Ovary (tissue), 9 donors: Measurements from ENCODE around the gene PDZD4. TPM values are rescaled to one million over a fixed set of nuclear protein-coding genes. Genes with fewer than 3 reads are reported as not detected.

ENCODE experiments used
- DNase-seq, 5 donors: peaks; one replicate each; pipeline ENCODE4 v3.0.0-alpha.2; 2019 to 2020
- H3K27ac ChIP-seq, 2 donors: fragments of 200-600 bp; one replicate each; pipeline versions ENCODE4 v1.5.1 to v1.8.0; 2019 to 2022
- H3K27me3 ChIP-seq: fragments of 200-600 bp; one replicate; pipeline ENCODE4 v1.8.0; 2022
- H3K36me3 ChIP-seq: fragments of 200-600 bp; sonication (generic); one replicate; pipeline ENCODE4 v1.5.1; 2019
- H3K4me1 ChIP-seq: one replicate; pipeline ENCODE4 v1.8.1; 2013; ENCODE audit warnings: mild to moderate bottlenecking, moderate library complexity; ENCODE audit not compliant: insufficient read depth
- H3K4me3 ChIP-seq: fragments of 200-600 bp; sonication (generic); one replicate; pipeline ENCODE4 v1.5.1; 2017
- H3K9me3 ChIP-seq, 2 donors: fragments of 200-600 bp in 1 of 2; sonication (generic) in 1 of 2; one replicate each; pipeline versions ENCODE4 v1.5.1 to v1.8.1; 2013 to 2019; ENCODE audit warnings: mild to moderate bottlenecking in 1 of 2, moderate library complexity in 1 of 2
- CTCF ChIP-seq, 3 donors: fragments of 450-650 bp in 2 of 3; fragments of 200-600 bp in 1 of 3; IDR thresholded peaks; one replicate each; pipeline versions ENCODE4 v1.5.1 to v1.8.0; 2016 to 2022; ENCODE audit warnings: antibody characterized with exemption in 3 of 3, mild to moderate bottlenecking in 1 of 3
- EP300 ChIP-seq: sonication (generic); formaldehyde crosslinking; IDR thresholded peaks from one replicate; pipeline ENCODE4 v1.6.1; 2017; ENCODE audit warnings: antibody characterized with exemption
- POLR2A ChIP-seq: fragments of 450-650 bp; IDR thresholded peaks from one replicate; pipeline ENCODE4 v1.6.1; 2017; ENCODE audit warnings: antibody characterized with exemption, mild to moderate bottlenecking, moderate library complexity
- WGBS, 3 donors: extraction: QIAGEN DNeasy Blood & Tissue Kit in 1 of 3; methylation state at CpG; one replicate each; pipeline versions ENCODE4 v1.1.5 to v1.1.7; 2013 to 2017; 5-methylcytosine and 5-hydroxymethylcytosine counted together
- intact Hi-C, 4 donors: fragments of 100-400 bp; cut with DNase I; formaldehyde crosslinking; loops; one replicate each; pipeline versions ENCODE4 v1.11.0 to v1.15.1; 2022 to 2023
- polyA plus RNA-seq, 2 donors: library from polyadenylated mRNA; stranded (reverse); fragments of 200-250 nt in 1 of 2; fragments of 350-450 nt in 1 of 2; fragmentation: Illumina TruSeq in 1 of 2; extraction: RNeasy Lipid Tissue Mini Kit (QIAGEN cat#74804) in 1 of 2; gene quantifications; one replicate each; pipeline ENCODE4 v1.2.3, GENCODE V29; 2013 to 2014
- total RNA-seq, 7 donors: library from RNA; depleted of rRNA in 2 of 7; stranded (reverse); fragments of >200 nt in 2 of 7; fragmentation: NEBNext Ultra II Directional in 3 of 7; extraction: Animal tissue kit (Norgen Biotek cat#: 25700) in 3 of 7; gene quantifications; one replicate each; pipeline versions ENCODE4 v1.1.0 to v1.2.4, GENCODE V29; 2016 to 2023
- donor health status: DM: no; HTN: no; CAD: no; lungs with moderate emphysema.
- donor health status: DM: no; HTN: no; CAD: no.
- donor health status: Bipolar disorder and iron deficiency.
- donor health status: DM: yes; HTN: yes; CAD: no.
- donor health status: DM: no; HTN: no; CAD: no.
- donor health status: DM: yes; HTN: yes; CAD: no.

PDZD4 gene
- total and polyA plus RNA-seq, 9 donors, result 0.73 to 8.6 (median 2.2) TPM

GRCh38 chrX:153814591-153815315, 15.6 kb downstream of the PDZD4 start:
- Histone ChIP-seq H3K9me3 (no peaks in the 10 kb centered on the region), H3K27ac (no peak overlapping the region), H3K27me3 (no peaks in the 10 kb centered on the region), H3K4me1 (no peaks in the 10 kb centered on the region), H3K4me3 (no peak overlapping the region), H3K36me3 (no peaks in the 10 kb centered on the region)
- no peak for DNase-seq
- WGBS, 3 donors, result 76 to 83% (median 81%) methylated on average over 19 of the region's 19 CpGs
- intact Hi-C loops, result no loop called here
- TF ChIP-seq EP300, result no peak
- no peak for TF ChIP-seq CTCF (IDR thresholded peaks at IDR 0.05)
- TF ChIP-seq POLR2A, result no peak

GRCh38 chrX:153813161-153813560, 17.2 kb downstream of the PDZD4 start:
- H3K27ac ChIP-seq, result no peak overlapping the region
- intact Hi-C loops, result no loop called here

GRCh38 chrX:153812220-153812619, 18.1 kb downstream of the PDZD4 start:
- H3K36me3 ChIP-seq, result no peaks in the 10 kb centered on the region
- H3K9me3 ChIP-seq, result no peaks in the 10 kb centered on the region
- DNase-seq, result no peak
- H3K4me1 ChIP-seq, result no peaks in the 10 kb centered on the region
- no peak overlapping the region for H3K27ac ChIP-seq
- no peak overlapping the region for H3K4me3 ChIP-seq
- intact Hi-C loops, result no loop called here
- 61 to 77% (median 71%) methylated on average over 14 of the region's 14 CpGs for WGBS, 3 donors
- TF ChIP-seq POLR2A (no peak), EP300 (no peak), CTCF (IDR thresholded peaks at IDR 0.05) (no peak)
- H3K27me3 ChIP-seq, result no peaks in the 10 kb centered on the region

More at GRCh38 chrX:153813161-153813560, 17.2 kb downstream of the PDZD4 start:
- H3K4me3 ChIP-seq, result no peak overlapping the region
- 85 to 89% (median 88%) methylated on average over 5 of the region's 5 CpGs for WGBS, 3 donors
- H3K9me3 ChIP-seq, result no peaks in the 10 kb centered on the region
- H3K27me3 ChIP-seq, result no peaks in the 10 kb centered on the region
- TF ChIP-seq CTCF (IDR thresholded peaks at IDR 0.05), result no peak
- no peak for TF ChIP-seq EP300
- no peak for TF ChIP-seq POLR2A
- DNase-seq, result no peak
- no peaks in the 10 kb centered on the region for H3K36me3 ChIP-seq
- H3K4me1 ChIP-seq, result no peaks in the 10 kb centered on the region

GRCh38 chrX:153807976-153808375, 22.4 kb downstream of the PDZD4 start:
- intact Hi-C loops, result no loop called here
- no peaks in the 10 kb centered on the region for H3K36me3 ChIP-seq
- no peak for DNase-seq
- 88 to 91% (median 88%) methylated on average over 19 of the region's 19 CpGs for WGBS, 3 donors
- no peak overlapping the region for H3K4me3 ChIP-seq
- TF ChIP-seq CTCF (IDR thresholded peaks at IDR 0.05) (no peak), POLR2A (no peak), EP300 (no peak)
- no peak overlapping the region for H3K27ac ChIP-seq
- no peaks in the 10 kb centered on the region for H3K27me3 ChIP-seq
- H3K9me3 ChIP-seq, result no peaks in the 10 kb centered on the region
- H3K4me1 ChIP-seq, result no peaks in the 10 kb centered on the region
